ENCODE data around the gene OVCA2.
A peak's percentile ranks its signal among the peaks of the same experiment; 100 is the strongest.

Gene OVCA2

DNA sequence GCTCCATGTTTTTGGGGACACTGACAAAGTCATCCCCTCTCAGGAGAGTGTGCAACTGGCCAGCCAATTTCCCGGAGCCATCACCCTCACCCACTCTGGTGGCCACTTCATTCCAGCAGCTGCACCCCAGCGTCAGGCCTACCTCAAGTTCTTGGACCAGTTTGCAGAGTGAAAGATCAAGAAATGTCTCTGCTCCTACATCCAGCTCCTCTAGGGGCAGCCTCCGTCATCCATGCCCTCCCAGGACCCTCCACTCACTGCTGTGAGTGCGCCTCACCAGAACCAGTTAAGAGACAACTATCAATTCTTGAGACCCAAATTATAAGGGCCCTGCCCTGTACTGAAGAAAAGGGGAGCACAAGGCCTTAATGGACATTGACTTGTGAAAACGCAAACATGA, 1.1 kb downstream of the OVCA2 start:
- Histone ChIP-seq H2AFZ (ENCODE audit: low read length) (no peak overlapping the region), H3K4me3 (ENCODE audit: low read length, poor library complexity, severe bottlenecking) (peak overlapping the region; percentile 82), H3K27me3 (ENCODE audit: insufficient read depth, low read length, poor library complexity, severe bottlenecking) (no peaks in the 10 kb centered on the region), H3K9ac (ENCODE audit: low read depth, low read length, poor library complexity, severe bottlenecking) (peak overlapping the region; percentile 84), H3K36me3 (ENCODE audit: insufficient read depth, low read length) (no peaks in the 10 kb centered on the region), H3K4me1 (ENCODE audit: insufficient read depth, low read length, poor library complexity, severe bottlenecking) (peaks cover 14% of the 10 kb centered on the region), H4K20me1 (ENCODE audit: insufficient read depth, low read length, poor library complexity, severe bottlenecking) (no peaks in the 10 kb centered on the region), H3K4me2 (ENCODE audit: low read depth, low read length, poor library complexity, severe bottlenecking) (peak overlapping the region; percentile 89), H3K9me3 (ENCODE audit: insufficient read depth, low read depth, low read length) (no peaks in the 10 kb centered on the region), H3K9me2 (replicated peaks; ENCODE audit: low read depth, low read length) (no peaks in the 10 kb centered on the region), H3K79me2 (ENCODE audit: insufficient read depth, low read length) (peaks cover 18% of the 10 kb centered on the region), H3F3A (ENCODE audit: low read depth) (no peaks in the 10 kb centered on the region)
- TF ChIP-seq, protein P1, sequence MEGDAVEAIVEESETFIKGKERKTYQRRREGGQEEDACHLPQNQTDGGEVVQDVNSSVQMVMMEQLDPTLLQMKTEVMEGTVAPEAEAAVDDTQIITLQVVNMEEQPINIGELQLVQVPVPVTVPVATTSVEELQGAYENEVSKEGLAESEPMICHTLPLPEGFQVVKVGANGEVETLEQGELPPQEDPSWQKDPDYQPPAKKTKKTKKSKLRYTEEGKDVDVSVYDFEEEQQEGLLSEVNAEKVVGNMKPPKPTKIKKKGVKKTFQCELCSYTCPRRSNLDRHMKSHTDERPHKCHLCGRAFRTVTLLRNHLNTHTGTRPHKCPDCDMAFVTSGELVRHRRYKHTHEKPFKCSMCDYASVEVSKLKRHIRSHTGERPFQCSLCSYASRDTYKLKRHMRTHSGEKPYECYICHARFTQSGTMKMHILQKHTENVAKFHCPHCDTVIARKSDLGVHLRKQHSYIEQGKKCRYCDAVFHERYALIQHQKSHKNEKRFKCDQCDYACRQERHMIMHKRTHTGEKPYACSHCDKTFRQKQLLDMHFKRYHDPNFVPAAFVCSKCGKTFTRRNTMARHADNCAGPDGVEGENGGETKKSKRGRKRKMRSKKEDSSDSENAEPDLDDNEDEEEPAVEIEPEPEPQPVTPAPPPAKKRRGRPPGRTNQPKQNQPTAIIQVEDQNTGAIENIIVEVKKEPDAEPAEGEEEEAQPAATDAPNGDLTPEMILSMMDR (conservative IDR thresholded peaks at IDR 0.05; ENCODE audit: low read length): peak; percentile 30
- no peak for TF ChIP-seq EZH2phosphoT487 (IDR thresholded peaks at IDR 0.05; ENCODE audit: borderline replicate concordance)

DNA sequence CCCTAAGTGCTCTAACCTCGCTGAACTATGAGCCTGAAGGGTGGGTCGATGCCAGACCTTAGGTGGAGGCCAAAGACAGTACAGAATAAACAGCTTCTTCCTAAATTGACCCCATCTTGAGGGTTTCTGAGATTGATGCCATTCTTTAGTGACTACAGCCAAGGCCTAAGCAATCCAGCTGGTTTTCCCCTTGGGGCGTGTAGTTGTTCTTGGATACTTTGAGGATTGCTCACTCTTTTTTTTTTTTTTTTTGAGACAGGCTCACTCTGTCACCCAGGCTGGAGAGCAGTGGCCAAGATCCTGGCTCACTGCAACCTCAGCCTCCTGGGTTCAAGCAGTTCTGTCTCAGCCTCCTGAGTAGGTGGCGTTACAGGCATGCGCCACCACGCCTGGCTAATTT, 2.0 kb downstream of the OVCA2 start:
- no peak overlapping the region for H3K4me2 ChIP-seq (ENCODE audit: low read depth, low read length, poor library complexity, severe bottlenecking)
- TF ChIP-seq, protein P1 (conservative IDR thresholded peaks at IDR 0.05; ENCODE audit: low read length): no peak
- TF ChIP-seq EZH2phosphoT487 (IDR thresholded peaks at IDR 0.05; ENCODE audit: borderline replicate concordance): no peak
- peaks cover 18% of the 10 kb centered on the region for H3K79me2 ChIP-seq (ENCODE audit: insufficient read depth, low read length)
- H3K9me2 ChIP-seq (replicated peaks; ENCODE audit: low read depth, low read length): no peaks in the 10 kb centered on the region
- H3K9ac ChIP-seq (ENCODE audit: low read depth, low read length, poor library complexity, severe bottlenecking): no peak overlapping the region
- H2AFZ ChIP-seq (ENCODE audit: low read length): no peak overlapping the region
- no peaks in the 10 kb centered on the region for H3F3A ChIP-seq (ENCODE audit: low read depth)
- H4K20me1 ChIP-seq (ENCODE audit: insufficient read depth, low read length, poor library complexity, severe bottlenecking): no peaks in the 10 kb centered on the region
- peaks cover 14% of the 10 kb centered on the region for H3K4me1 ChIP-seq (ENCODE audit: insufficient read depth, low read length, poor library complexity, severe bottlenecking)
- H3K27me3 ChIP-seq (ENCODE audit: insufficient read depth, low read length, poor library complexity, severe bottlenecking): no peaks in the 10 kb centered on the region
- H3K4me3 ChIP-seq (ENCODE audit: low read length, poor library complexity, severe bottlenecking): no peak overlapping the region
- no peaks in the 10 kb centered on the region for H3K9me3 ChIP-seq (ENCODE audit: insufficient read depth, low read depth, low read length)
- H3K36me3 ChIP-seq (ENCODE audit: insufficient read depth, low read length): no peaks in the 10 kb centered on the region

DNA sequence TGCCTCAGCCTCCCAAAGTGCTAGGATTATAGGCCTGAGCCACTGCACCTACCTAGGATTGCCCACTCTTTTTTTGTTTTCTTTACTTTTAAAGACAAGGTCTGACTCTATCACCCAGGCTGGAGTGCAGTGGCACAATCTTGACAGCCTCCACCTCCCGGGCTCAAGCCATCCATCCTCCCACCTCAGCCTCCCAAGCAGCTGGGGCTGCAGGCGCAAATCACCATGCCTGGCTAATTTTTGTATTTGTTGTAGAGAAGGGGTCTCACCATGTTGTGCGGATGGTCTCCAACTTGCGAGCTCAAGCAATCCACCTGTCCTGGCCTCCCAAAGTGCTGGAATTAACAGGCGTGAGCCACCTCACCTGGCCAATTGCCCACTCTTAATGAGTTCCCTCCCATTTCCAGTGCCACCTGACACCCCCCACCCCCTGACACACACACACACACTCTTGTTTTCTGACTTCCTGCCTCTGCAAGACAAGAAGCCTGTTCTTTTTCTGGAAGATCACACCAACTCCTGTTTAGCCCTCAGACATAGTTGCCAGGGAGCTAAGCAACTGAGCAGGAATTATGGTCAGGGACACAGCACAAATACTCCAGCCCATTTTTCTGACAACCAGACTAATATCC, 2.6 kb downstream of the OVCA2 start:
- Histone ChIP-seq H3K9ac (ENCODE audit: low read depth, low read length, poor library complexity, severe bottlenecking) (no peak overlapping the region), H3K27me3 (ENCODE audit: insufficient read depth, low read length, poor library complexity, severe bottlenecking) (no peaks in the 10 kb centered on the region), H3K4me2 (ENCODE audit: low read depth, low read length, poor library complexity, severe bottlenecking) (no peak overlapping the region), H3K4me3 (ENCODE audit: low read length, poor library complexity, severe bottlenecking) (no peak overlapping the region), H3K79me2 (ENCODE audit: insufficient read depth, low read length) (peaks cover 18% of the 10 kb centered on the region), H2AFZ (ENCODE audit: low read length) (no peak overlapping the region), H3K9me2 (replicated peaks; ENCODE audit: low read depth, low read length) (no peaks in the 10 kb centered on the region), H4K20me1 (ENCODE audit: insufficient read depth, low read length, poor library complexity, severe bottlenecking) (no peaks in the 10 kb centered on the region), H3F3A (ENCODE audit: low read depth) (no peaks in the 10 kb centered on the region), H3K36me3 (ENCODE audit: insufficient read depth, low read length) (no peaks in the 10 kb centered on the region), H3K9me3 (ENCODE audit: insufficient read depth, low read depth, low read length) (no peaks in the 10 kb centered on the region), H3K4me1 (ENCODE audit: insufficient read depth, low read length, poor library complexity, severe bottlenecking) (peaks cover 18% of the 10 kb centered on the region)
- TF ChIP-seq, protein P1 (conservative IDR thresholded peaks at IDR 0.05; ENCODE audit: low read length): no peak
- TF ChIP-seq EZH2phosphoT487 (IDR thresholded peaks at IDR 0.05; ENCODE audit: borderline replicate concordance): no peak
